LNCaP clone FGC (cell line): ENCODE data around the gene RALGPS1.

Source experiments
- DNase-seq: peaks from one replicate; pipeline ENCODE4 v3.0.0-alpha.2; 2011; ENCODE audit warnings: low read depth
- H3K4me3 ChIP-seq: 2 replicates; pipeline ENCODE4 v1.5.1; 2011; ENCODE audit warnings: mild to moderate bottlenecking, low read depth, low read length, control low read depth
- CTCF ChIP-seq: IDR thresholded peaks from 2 replicates; pipeline ENCODE4 v1.5.1; 2012; ENCODE audit warnings: mild to moderate bottlenecking; ENCODE audit not compliant: control insufficient read depth, insufficient read depth; ENCODE audit errors: extremely low read depth

Gene RALGPS1

GRCh38 chr9:127184641-127185040 is 270.1 kb downstream of the RALGPS1 start:
- no peak for TF ChIP-seq CTCF
- H3K4me3 ChIP-seq = no peak overlapping the region
- no peak for DNase-seq

- H3K4me3 ChIP-seq = no peak overlapping the region
- no peak for DNase-seq
- no peak for TF ChIP-seq CTCF
Observed at GRCh38 chr9:127185181-127185580, 270.6 kb downstream of the RALGPS1 start.

GRCh38 chr9:127185931-127186781 is 271.6 kb downstream of the RALGPS1 start:
- TF ChIP-seq CTCF = no peak
- no peak overlapping the region for H3K4me3 ChIP-seq
- DNase-seq = no peak

GRCh38 chr9:127186806-127187205 is 272.2 kb downstream of the RALGPS1 start:
- no peak overlapping the region for H3K4me3 ChIP-seq
- TF ChIP-seq CTCF = no peak
- no peak for DNase-seq

GRCh38 chr9:127187231-127187956 is 272.8 kb downstream of the RALGPS1 start:
- no peak for DNase-seq
- no peak for TF ChIP-seq CTCF
- no peak overlapping the region for H3K4me3 ChIP-seq

- no peak for DNase-seq
- H3K4me3 ChIP-seq = no peak overlapping the region
- TF ChIP-seq CTCF = no peak
Observed at GRCh38 chr9:127188396-127188795, 273.8 kb downstream of the RALGPS1 start.

- no peak for TF ChIP-seq CTCF
Observed at GRCh38 chr9:127189628-127190027, 275.0 kb downstream of the RALGPS1 start.

More at GRCh38 chr9:127189628-127190027, 275.0 kb downstream of the RALGPS1 start:
- no peak for DNase-seq
- no peak overlapping the region for H3K4me3 ChIP-seq
